ENCODE data around the gene RGS6.

- TF ChIP-seq GATA3 (IDR thresholded peaks at IDR 0.05; ENCODE audit: low read depth, low read length) (no peak), GATA2 (IDR thresholded peaks at IDR 0.05; ENCODE audit: low read depth, low read length) (no peak)
Observed at GRCh38 chr14:72054911-72055310, 122.7 kb downstream of the RGS6 start.
